Measurements from ENCODE around the gene ZC3H18.
"Not testable (repeated sequence)": the region's sequence is repeated elsewhere in the genome, so short reads cannot be mapped to it uniquely, and the experiment has no call there.

ZC3H18 gene

DNA sequence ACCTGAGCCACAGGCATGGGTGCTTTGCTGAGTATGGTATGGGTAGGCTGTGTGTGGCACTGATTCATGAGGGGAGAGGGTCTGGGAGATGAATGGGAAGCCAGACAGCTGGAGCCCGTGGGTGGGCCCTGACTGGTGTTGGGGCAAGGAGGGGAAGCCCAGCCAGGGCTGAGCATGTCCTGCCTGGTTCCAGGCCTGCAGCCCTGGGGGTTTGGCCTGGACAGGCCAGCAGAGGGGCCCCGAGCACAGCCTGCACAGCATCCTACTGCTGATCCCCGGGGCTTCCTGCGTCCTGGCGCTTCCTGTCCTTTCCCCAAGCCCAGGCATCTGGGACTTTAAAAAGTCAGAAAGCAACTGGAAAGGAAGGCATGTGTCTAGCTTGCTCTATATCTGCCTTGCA lies 97.3 kb downstream of the ZC3H18 start:
- TF ChIP-seq, protein P1, sequence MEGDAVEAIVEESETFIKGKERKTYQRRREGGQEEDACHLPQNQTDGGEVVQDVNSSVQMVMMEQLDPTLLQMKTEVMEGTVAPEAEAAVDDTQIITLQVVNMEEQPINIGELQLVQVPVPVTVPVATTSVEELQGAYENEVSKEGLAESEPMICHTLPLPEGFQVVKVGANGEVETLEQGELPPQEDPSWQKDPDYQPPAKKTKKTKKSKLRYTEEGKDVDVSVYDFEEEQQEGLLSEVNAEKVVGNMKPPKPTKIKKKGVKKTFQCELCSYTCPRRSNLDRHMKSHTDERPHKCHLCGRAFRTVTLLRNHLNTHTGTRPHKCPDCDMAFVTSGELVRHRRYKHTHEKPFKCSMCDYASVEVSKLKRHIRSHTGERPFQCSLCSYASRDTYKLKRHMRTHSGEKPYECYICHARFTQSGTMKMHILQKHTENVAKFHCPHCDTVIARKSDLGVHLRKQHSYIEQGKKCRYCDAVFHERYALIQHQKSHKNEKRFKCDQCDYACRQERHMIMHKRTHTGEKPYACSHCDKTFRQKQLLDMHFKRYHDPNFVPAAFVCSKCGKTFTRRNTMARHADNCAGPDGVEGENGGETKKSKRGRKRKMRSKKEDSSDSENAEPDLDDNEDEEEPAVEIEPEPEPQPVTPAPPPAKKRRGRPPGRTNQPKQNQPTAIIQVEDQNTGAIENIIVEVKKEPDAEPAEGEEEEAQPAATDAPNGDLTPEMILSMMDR (conservative IDR thresholded peaks at IDR 0.05; ENCODE audit: low read depth, low read length): no peak
- H3K4me3 ChIP-seq (IDR thresholded peaks at IDR 0.05; ENCODE audit: insufficient read depth, low read depth, low read length): no peak overlapping the region

DNA sequence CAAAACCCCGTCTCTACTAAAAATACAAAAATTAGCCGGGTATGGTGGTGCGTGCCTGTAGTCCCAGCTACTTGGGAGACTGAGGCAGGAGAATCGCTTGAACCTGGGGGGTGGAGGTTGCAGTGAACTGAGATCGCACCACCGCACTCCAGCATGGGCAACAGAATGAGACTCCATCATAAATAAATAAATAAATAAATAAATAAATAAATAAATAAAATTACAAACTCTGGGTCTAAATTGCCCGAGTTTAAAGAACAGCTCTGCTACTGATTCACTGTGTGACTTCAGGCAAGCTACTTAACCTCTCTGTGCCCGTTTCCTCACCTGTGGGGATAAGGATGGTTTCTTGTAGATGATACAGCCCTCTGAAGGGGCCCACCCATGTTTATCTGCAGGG lies 99.3 kb downstream of the ZC3H18 start:
- H4K20me1 ChIP-seq (ENCODE audit: insufficient read depth); H3K79me2 ChIP-seq (ENCODE audit: insufficient read depth, low read depth); H2AFZ ChIP-seq (ENCODE audit: low read depth); H3K4me3 ChIP-seq (IDR thresholded peaks at IDR 0.05; ENCODE audit: insufficient read depth, low read depth, low read length); H3K4me2 ChIP-seq; H3K36me3 ChIP-seq (ENCODE audit: insufficient read depth); H3K27me3 ChIP-seq (ENCODE audit: insufficient read depth, low read depth); H3K27ac ChIP-seq; H3K9ac ChIP-seq; H3K4me1 ChIP-seq (ENCODE audit: low read depth, poor library complexity, severe bottlenecking): not testable (repeated sequence)

More for the DNA sequence above, 97.3 kb downstream of the ZC3H18 start:
- Histone ChIP-seq H3K4me1 (ENCODE audit: low read depth, poor library complexity, severe bottlenecking) (peaks cover 5% of the 10 kb centered on the region), H3K9ac (no peak overlapping the region), H3K27me3 (ENCODE audit: insufficient read depth, low read depth) (no peaks in the 10 kb centered on the region), H2AFZ (ENCODE audit: low read depth) (no peak overlapping the region), H3K4me2 (no peak overlapping the region), H4K20me1 (ENCODE audit: insufficient read depth) (no peaks in the 10 kb centered on the region), H3K27ac (no peak overlapping the region), H3K79me2 (ENCODE audit: insufficient read depth, low read depth) (no peaks in the 10 kb centered on the region; the same call in 1 of the 2 replicates), H3K36me3 (ENCODE audit: insufficient read depth) (no peaks in the 10 kb centered on the region)

DNA sequence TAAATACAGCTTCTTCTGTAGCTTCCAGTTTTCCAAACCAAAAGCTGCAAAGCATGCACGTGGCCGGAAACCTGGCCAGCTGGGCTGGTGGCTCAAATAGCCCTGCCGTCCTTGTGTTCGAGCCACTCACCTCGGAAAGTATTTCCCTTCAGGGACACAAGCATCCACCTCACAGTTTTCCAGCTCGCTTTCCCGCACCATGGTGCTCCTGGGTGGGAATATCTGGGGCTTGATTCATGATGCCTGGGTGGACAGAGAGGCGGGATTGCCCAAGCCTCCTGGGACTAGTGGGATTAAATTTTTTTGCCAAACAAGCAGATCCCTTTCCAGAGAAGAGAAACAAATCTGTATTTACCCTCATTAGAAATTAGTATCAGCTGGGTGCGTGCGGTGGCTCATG lies 99.8 kb downstream of the ZC3H18 start:
- H4K20me1 ChIP-seq (ENCODE audit: insufficient read depth): no peaks in the 10 kb centered on the region
- H3K27me3 ChIP-seq (ENCODE audit: insufficient read depth, low read depth): no peaks in the 10 kb centered on the region
- no peak overlapping the region for H2AFZ ChIP-seq (ENCODE audit: low read depth)
- H3K4me1 ChIP-seq (ENCODE audit: low read depth, poor library complexity, severe bottlenecking): no peaks in the 10 kb centered on the region
- TF ChIP-seq, protein P1 (conservative IDR thresholded peaks at IDR 0.05; ENCODE audit: low read depth, low read length): no peak
- H3K9ac ChIP-seq: no peak overlapping the region
- H3K27ac ChIP-seq: no peak overlapping the region
- H3K4me2 ChIP-seq: no peak overlapping the region
- H3K36me3 ChIP-seq (ENCODE audit: insufficient read depth): no peaks in the 10 kb centered on the region
- no peak overlapping the region for H3K4me3 ChIP-seq (IDR thresholded peaks at IDR 0.05; ENCODE audit: insufficient read depth, low read depth, low read length)
- H3K79me2 ChIP-seq (ENCODE audit: insufficient read depth, low read depth): no peaks in the 10 kb centered on the region

DNA sequence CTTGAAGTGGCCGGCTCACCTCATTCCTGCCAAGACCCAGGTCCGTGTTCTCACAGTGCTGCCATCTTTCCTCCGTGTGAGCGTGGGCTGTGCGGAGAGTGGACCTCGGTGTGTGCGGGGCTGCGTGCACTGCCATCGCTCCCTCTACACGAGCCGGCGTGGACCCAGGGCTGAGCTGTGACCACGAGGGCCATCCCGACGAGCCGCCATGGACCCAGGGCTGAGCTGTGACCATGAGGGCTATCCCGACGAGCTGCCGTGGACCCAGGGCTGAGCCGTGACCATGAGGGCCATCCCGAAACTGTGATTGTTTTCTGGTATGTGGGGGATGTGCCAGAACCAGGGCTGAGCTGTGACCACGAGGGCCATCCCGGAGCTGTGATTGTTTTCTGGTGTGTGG lies 101.6 kb downstream of the ZC3H18 start:
- no peaks in the 10 kb centered on the region for H3K79me2 ChIP-seq (ENCODE audit: insufficient read depth, low read depth)
- no peaks in the 10 kb centered on the region for H3K4me1 ChIP-seq (ENCODE audit: low read depth, poor library complexity, severe bottlenecking)
- H3K36me3 ChIP-seq (ENCODE audit: insufficient read depth): no peaks in the 10 kb centered on the region
- no peaks in the 10 kb centered on the region for H3K27me3 ChIP-seq (ENCODE audit: insufficient read depth, low read depth)
- H3K27ac ChIP-seq: no peak overlapping the region
- H3K9ac ChIP-seq: no peak overlapping the region
- no peak overlapping the region for H3K4me2 ChIP-seq
- no peak overlapping the region for H2AFZ ChIP-seq (ENCODE audit: low read depth)
- no peaks in the 10 kb centered on the region for H4K20me1 ChIP-seq (ENCODE audit: insufficient read depth)
- TF ChIP-seq, protein P1 (conservative IDR thresholded peaks at IDR 0.05; ENCODE audit: low read depth, low read length): no peak
- no peak overlapping the region for H3K4me3 ChIP-seq (IDR thresholded peaks at IDR 0.05; ENCODE audit: insufficient read depth, low read depth, low read length)

DNA sequence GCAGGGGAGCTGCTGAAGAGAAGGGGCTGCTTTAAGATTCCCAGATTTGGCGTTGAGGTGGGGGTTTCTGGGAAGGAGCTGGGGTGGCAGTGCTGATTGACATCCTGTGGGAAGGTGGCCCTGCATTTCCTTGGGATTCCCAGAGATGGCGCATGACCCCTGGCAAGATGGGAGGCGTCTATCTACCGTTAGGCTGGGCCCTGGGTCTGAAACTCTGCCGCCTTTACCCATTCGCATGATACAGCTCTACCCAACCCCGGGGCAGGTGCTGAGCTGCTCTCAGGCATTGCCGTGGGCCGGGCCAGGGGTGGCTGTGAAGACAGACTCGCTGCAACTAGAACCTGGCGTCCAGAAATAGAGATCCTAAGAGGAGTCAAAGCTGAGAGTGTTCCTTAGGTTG lies 102.6 kb downstream of the ZC3H18 start:
- Histone ChIP-seq H3K36me3 (ENCODE audit: insufficient read depth) (no peaks in the 10 kb centered on the region), H4K20me1 (ENCODE audit: insufficient read depth) (no peaks in the 10 kb centered on the region), H3K9ac (no peak overlapping the region), H3K27ac (no peak overlapping the region), H3K79me2 (ENCODE audit: insufficient read depth, low read depth) (no peaks in the 10 kb centered on the region), H3K4me1 (ENCODE audit: low read depth, poor library complexity, severe bottlenecking) (no peaks in the 10 kb centered on the region), H3K4me2 (no peak overlapping the region), H3K27me3 (ENCODE audit: insufficient read depth, low read depth) (no peaks in the 10 kb centered on the region), H3K4me3 (IDR thresholded peaks at IDR 0.05; ENCODE audit: insufficient read depth, low read depth, low read length) (no peak overlapping the region), H2AFZ (ENCODE audit: low read depth) (no peak overlapping the region)
- TF ChIP-seq, protein P1 (conservative IDR thresholded peaks at IDR 0.05; ENCODE audit: low read depth, low read length): no peak

Data from KMS-11 (cell line).